NCI-H345 (cell line): Measurements from ENCODE around the gene TICAM1.
"Not testable (repeated sequence)": the region's sequence is repeated elsewhere in the genome, so short reads cannot be mapped to it uniquely, and the experiment has no call there.

Experiments used
- DNase-seq: peaks from one replicate; lab custom pipeline; 2025; lab: John Stamatoyannopoulos, UW

The TICAM1 gene

GRCh38 chr19:4803736-4804695 is 27.5 kb downstream of the TICAM1 start:
- DNase-seq, result peak; percentile 53

GRCh38 chr19:4802711-4803110 is 28.8 kb downstream of the TICAM1 start:
- no peak for DNase-seq

DNA sequence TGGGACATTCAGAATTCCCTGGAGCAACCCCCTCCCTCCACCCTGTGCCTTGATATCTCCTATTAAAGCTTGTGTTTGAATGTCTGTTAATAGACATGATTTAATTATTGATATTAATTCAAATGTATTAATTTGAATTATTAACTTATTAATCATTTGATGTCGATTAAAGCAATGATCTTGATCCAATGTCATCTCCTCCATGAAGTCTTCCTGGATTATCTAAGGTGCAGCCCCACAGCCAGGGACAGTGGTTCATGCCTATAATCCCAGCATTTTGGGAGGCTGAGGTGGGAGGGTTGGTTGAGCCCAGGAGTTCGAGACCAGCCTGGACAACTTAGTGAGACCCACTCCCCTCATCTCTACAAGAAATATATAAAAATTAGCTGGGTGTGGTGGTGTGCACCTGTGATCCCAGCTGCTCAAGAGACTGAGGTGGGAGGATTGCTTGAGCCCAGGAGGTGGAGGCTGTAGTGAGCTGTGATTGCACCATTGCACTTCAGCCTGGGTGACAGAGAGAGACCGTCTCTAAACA is 30.4 kb downstream of the TICAM1 start:
- DNase-seq, result no peak

GRCh38 chr19:4800591-4801081 is 30.9 kb downstream of the TICAM1 start:
- no peak for DNase-seq

DNA sequence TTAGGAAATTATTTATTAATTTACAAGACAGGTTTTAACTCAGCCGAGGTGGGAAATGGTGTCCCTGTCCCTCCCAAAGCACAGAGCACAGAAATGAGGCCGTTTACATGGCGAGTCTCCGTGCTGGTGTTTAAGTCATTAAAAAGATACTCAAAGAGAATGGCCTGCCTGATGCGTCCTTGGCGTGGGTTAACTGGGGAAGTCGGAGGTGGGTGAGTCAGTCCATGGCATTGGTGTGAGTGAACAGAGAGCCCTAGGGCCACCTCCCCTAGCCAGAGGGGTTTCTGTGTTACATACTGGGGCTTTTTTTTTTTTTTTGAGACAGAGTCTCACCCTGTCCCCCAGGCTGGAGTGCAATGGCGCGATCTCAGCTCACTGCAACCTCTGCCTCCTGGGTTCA is 36.1 kb downstream of the TICAM1 start:
- no peak for DNase-seq

DNA sequence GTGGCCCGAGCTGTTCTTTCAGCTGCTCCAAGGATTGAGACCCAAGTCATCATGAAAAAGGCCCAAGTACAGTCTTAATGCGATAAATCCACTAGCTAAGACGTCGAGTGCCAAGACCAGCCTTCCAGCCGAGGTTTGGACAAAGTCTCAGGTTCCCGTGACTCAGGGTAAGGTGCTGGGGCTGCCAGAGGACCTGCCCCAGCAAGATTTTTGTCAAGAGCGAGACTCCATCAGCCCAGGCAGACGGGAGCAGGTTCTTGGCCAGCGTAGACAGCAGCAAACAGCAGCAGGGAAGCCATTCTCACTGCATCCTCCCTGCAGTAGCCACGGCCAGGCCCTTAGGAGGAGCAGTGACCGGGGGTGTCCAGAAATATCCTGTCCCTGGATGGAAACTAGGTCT is 36.5 kb downstream of the TICAM1 start:
- no peak for DNase-seq

- DNase-seq, result not testable (repeated sequence)
These were observed 38.2 kb downstream of the TICAM1 start for GRCh38 chr19:4793278-4793677.

GRCh38 chr19:4792866-4793195 is 38.7 kb downstream of the TICAM1 start:
- not testable (repeated sequence) for DNase-seq

DNA sequence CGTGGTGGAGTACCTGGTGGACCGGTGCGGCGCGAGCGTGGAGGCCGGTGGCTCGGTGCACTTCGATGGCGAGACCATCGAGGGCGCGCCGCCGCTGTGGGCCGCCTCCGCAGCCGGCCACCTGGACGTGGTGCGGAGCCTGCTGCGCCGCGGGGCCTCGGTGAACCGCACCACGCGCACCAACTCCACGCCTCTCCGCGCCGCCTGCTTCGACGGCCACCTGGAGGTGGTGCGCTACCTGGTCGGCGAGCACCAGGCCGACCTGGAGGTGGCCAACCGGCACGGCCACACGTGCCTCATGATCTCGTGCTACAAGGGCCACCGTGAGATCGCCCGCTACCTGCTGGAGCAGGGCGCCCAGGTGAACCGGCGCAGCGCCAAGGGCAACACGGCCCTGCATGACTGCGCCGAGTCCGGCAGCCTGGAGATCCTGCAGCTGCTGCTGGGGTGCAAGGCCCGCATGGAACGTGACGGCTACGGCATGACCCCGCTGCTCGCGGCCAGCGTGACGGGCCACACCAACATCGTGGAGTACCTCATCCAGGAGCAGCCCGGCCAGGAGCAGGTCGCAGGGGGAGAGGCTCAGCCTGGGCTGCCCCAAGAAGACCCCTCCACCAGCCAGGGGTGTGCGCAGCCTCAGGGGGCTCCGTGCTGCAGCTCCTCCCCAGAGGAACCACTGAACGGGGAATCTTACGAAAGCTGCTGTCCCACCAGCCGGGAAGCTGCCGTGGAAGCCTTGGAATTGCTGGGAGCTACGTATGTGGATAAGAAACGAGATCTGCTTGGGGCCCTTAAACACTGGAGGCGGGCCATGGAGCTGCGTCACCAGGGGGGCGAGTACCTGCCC is 39.3 kb downstream of the TICAM1 start:
- not testable (repeated sequence) for DNase-seq

- peak; percentile 100 for DNase-seq
These were observed 40.1 kb downstream of the TICAM1 start, which contains the start of gene FEM1A for GRCh38 chr19:4791183-4792018. TSS of gene FEM1A (plus strand) at chr19:4791734. CDS start at chr19:4791855, 121 bp downstream.

DNA sequence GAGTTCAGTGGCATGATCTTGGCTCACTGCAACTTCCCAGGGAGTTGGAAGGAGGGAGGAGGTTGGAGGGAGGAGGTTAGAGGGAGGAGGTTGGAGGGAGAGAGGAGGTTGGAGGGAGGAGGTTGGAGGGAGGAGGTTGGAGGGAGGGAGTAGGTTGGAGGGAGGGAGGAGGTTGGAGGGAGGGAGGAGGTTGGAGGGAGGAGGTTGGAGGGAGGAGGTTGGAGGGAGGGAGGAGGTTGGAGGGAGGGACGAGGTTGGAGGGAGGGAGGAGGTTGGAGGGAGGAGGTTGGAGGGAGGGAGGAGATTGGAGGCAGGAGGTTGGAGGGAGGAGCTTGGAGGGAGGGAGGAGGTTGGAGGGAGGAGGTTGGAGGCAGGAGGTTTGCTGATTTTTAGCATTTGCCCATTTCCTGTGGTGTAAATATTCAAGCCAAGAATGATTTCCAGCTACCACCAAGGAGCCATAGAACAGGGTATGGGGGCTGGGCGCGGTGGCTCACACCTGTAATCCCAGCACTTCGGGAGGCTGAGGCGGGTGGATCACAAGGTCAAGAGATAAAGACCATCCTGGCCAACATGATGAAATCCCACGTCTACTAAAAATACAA is 45.0 kb downstream of the TICAM1 start:
- not testable (repeated sequence) for DNase-seq

DNA sequence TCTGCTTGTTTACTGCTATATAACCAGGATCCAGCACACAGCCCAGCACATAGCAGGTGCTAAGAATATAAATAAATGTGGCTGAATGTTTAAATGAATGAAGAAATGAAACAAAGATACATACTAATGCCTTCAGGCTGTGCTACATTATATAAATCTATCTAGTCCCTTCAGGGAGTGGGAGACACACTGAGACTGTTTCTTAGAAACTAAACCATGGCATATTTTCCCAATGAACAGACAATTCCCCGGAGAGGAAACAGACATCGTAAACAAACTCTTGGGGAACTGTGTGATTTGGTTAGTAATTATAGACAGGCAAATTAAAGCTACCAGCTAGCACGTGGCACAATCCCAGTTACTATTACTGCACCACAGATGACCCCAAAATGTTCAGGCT is 49.7 kb downstream of the TICAM1 start:
- DNase-seq, result no peak

DNA sequence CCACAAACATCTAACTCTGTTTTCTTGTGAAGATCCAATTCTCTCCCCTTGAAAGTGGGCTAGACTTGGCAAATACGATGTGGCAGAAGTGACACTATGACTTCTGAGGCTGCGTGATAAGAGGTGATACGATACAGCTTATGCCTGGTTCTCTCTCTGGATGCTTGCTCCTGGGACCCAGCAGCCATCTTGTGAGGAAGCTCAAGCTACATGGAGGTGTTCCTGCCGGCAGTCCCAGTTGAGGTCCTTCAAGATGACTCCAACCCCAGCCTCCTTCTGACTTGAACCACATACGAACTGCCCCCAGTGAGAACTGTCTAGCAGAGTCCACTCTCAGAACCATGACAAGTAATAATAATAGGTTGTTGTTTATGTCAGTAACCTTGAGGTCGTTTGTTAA is 50.7 kb downstream of the TICAM1 start:
- no peak for DNase-seq

GRCh38 chr19:4778124-4778523 is 53.4 kb downstream of the TICAM1 start:
- not testable (repeated sequence) for DNase-seq

DNA sequence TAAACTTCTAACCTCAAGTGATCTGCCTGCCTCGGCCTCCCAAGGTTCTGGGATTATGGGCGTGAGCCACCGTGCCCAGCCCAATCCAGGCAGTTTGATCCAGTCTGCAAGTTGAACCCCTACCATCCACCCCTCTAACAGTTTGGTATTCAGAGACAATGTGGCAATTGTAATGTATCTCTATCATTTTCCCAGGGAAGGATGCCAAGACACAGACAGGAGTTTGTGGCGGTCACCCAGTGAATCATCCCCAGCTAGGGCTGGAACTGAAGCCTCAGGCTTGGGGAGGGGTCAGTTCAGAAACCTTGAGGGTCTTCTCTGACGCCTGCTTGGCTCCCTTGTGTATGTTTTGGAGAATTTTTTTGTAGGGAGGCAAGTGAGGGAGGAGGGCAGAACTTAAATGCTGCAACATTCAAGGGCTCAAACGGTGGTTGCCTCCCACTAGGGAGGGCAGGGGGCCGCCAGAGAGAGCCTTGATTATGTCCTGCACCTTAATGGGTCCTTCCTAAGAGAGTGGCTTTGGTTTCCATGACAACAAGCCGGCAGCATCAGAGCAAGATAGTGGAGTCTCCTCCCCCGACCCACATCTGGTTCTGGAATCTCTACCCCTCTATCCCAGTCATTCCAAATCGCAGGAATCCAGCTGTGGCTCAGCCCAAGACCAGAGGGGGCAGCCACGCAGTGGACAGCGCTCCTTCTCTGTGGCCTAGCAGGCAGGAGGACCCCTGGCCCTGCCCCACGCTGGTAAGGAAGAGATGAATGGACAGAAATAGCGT is 54.9 kb downstream of the TICAM1 start:
- no peak for DNase-seq

DNA sequence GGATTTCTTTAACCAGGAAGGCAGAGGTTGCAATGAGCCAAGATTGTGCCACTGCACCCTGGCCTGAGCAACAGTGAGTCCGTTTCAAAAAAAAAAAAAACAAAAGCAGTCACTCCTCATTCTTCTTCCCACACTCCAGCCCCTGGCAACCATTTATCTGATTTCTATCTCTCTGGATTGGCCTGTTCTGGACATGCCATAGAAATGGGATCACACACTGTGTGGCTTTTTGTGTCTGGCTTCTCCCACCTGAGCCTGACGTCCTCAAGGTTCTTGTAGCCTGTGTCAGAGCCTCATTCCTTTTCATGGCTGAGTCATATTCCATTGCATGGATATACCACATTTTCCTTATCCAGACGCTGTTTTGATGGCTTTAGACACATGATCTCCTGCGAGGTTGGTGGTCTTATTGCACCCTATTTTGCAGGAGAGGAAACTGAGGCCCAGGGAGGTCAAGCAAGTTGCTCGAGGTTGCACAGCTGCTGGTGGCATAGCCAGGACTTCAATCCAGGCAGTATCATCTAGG is 55.8 kb downstream of the TICAM1 start:
- DNase-seq, result no peak

DNA sequence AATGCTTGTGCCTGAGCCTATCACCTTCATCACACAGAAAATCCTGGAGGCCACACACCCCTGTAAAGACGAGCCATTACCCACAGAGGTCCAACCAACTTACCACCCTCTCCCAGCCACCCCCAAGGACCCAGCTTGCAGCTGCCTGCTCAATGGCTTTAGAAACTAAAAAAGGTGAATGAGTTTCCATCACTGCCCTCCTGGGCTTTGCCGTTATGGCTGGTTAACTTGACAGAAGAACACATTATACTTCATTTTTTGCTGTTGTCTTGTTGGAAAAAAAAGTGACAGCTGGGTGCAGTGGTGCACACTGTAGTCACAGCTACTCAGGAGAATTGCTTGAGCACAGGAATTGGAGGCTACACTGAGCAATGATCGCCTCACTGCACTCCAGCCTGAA is 57.4 kb downstream of the TICAM1 start:
- DNase-seq, result no peak

DNA sequence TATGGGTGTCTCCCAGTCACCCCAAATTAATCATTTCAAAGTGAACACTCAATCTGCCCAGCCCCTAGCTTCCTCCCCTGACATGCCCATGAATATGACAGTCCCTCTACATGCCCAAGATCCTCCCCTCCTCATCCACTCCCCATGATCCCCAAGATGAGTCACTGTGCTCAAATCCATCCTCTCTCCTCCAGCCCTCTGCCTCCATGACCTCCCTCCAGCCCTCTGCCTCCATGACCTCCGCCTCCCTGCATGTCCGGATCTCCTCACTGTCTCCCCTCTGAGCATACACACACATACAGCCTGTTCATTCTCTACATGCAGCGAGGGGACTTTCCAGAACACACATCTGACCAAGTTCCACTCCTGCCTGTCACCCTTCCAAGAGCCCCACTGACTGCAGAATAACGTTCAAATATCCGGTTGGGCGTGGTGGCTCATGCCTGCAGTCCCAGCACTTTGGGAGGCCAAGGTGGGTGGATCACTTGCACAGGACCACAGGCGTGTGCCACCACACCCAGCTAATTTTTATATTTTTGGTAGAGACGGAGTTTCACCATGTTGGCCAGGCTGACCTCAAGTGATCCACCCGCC is 58.4 kb downstream of the TICAM1 start:
- no peak for DNase-seq

DNA sequence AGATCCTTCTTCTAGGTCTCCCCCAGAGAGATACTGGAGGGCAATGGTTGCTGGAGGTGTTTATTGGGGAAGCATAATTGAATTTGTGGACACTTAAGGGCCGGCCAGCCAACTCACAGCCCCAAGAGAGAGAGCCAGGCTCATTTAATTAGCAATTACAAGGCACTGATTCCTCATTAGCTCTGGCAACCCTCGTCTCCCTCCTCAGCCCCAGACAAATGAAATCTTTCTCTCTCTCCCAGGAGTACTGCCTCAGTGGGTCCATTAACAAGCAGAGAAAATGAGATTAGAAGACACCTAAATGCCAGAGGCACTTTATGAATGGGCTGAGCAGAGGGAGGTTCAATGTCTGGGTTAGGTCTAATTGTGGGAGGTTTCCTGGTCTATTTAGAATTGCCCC is 58.9 kb downstream of the TICAM1 start:
- DNase-seq, result no peak
